ENCODE data around the gene ANKRD6.

Gene ANKRD6

DNA sequence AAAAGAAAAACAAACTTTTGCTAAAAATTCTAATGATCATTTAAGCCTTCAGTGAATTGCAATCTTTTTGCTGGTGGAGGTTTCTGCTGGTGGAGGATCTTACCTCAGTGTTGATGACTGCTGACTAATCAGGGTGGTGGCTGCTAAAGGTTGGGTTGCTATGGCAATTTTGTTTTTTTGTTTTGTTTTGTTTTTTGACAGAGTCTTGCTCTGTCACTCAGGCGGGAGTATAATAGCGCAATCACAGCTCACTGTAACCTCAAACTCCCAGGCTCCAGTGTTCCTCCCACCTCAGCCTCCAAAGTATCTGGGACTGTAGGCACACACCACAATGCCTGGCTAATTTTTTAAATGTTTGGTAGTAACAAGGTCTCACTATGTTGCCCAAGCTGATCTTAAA lies 94.7 kb downstream of the ANKRD6 start:
- H3K36me3 ChIP-seq (ENCODE audit: control insufficient read depth, insufficient read depth, low read length), result no peaks in the 10 kb centered on the region
- no peaks in the 10 kb centered on the region for H3K4me1 ChIP-seq (ENCODE audit: control insufficient read depth, insufficient read depth, low read length)
- no peaks in the 10 kb centered on the region for H3K27me3 ChIP-seq (ENCODE audit: control insufficient read depth, insufficient read depth, low read length)

DNA sequence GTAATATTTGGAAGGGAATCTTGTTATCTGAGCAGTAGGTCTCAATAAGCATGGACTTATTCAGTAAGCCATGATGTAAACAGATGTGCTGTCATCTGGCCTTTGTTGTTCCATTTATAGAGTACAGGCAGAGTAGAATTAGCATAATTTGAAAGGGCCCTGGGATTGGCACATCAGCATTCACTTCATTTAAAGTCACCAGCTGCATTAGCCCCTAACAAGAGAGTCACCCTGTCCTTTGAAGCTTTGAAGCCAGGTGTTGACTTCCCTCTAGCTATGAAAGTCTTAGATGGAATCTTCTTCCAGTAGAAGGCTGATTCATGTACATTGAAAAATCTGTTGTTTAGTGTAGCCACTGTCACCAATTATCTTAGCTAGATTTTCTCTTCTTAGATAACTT lies 95.9 kb downstream of the ANKRD6 start:
- Histone ChIP-seq H3K36me3 (ENCODE audit: control insufficient read depth, insufficient read depth, low read length) (no peaks in the 10 kb centered on the region), H3K4me3 (ENCODE audit: low read length) (no peak overlapping the region), H3K27me3 (ENCODE audit: control insufficient read depth, insufficient read depth, low read length) (no peaks in the 10 kb centered on the region), H3K4me1 (ENCODE audit: control insufficient read depth, insufficient read depth, low read length) (no peaks in the 10 kb centered on the region), H3K9ac (ENCODE audit: low read length) (no peak overlapping the region), H3K9me3 (ENCODE audit: control insufficient read depth, low read length) (no peaks in the 10 kb centered on the region)

More for the DNA sequence above, 94.7 kb downstream of the ANKRD6 start:
- no peak overlapping the region for H3K4me3 ChIP-seq (ENCODE audit: low read length)
- H3K9ac ChIP-seq (ENCODE audit: low read length), result no peak overlapping the region
- no peaks in the 10 kb centered on the region for H3K9me3 ChIP-seq (ENCODE audit: control insufficient read depth, low read length)

DNA sequence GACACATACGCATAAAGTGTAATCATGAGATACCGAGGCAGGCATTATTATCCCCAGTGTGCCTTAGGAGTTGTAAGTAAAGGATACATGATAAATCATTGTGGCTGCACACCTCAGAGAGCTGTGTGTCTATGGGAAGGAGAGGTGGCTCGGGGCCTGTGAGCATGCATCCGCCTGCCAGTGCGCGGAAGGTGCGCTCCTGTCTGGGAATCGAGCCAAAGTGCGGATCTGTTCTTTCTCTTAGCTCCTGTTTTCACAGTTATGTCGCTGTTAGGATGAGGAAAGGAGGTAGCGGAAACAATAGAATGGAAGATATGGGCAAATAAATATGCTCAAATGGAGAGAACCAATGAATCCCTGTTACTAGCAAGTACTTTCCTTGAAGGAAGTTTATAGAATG lies 98.0 kb downstream of the ANKRD6 start:
- H3K9ac ChIP-seq (ENCODE audit: low read length), result no peak overlapping the region
- no peaks in the 10 kb centered on the region for H3K4me1 ChIP-seq (ENCODE audit: control insufficient read depth, insufficient read depth, low read length)
- H3K4me3 ChIP-seq (ENCODE audit: low read length), result no peak overlapping the region
- H3K9me3 ChIP-seq (ENCODE audit: control insufficient read depth, low read length), result no peaks in the 10 kb centered on the region
- H3K36me3 ChIP-seq (ENCODE audit: control insufficient read depth, insufficient read depth, low read length), result no peaks in the 10 kb centered on the region
- H3K27me3 ChIP-seq (ENCODE audit: control insufficient read depth, insufficient read depth, low read length), result no peaks in the 10 kb centered on the region

DNA sequence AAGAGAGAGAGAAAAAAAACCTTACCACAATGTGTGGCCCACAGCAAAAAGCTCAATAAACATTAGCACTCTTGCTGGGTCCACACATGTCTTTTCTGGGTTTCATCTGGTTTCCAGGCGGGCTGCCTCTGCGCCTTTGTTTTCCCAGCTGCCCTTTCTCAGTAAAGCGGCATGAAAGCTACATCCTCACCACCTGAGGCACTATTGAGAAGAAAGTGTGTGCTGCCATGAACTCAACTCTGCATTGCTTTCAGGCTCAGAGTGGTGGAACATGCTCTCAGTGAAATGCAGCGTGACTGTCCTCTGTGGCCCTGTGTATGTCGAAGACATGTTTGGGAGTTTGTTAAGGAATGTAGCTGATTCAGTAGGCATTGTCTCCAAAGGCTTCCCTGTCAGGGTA lies 103.3 kb downstream of the ANKRD6 start:
- H3K4me1 ChIP-seq (ENCODE audit: control insufficient read depth, insufficient read depth, low read length), result no peaks in the 10 kb centered on the region
- no peaks in the 10 kb centered on the region for H3K9me3 ChIP-seq (ENCODE audit: control insufficient read depth, low read length)
- H3K9ac ChIP-seq (ENCODE audit: low read length), result no peak overlapping the region
- H3K36me3 ChIP-seq (ENCODE audit: control insufficient read depth, insufficient read depth, low read length), result no peaks in the 10 kb centered on the region
- no peak overlapping the region for H3K4me3 ChIP-seq (ENCODE audit: low read length)
- H3K27me3 ChIP-seq (ENCODE audit: control insufficient read depth, insufficient read depth, low read length), result no peaks in the 10 kb centered on the region

DNA sequence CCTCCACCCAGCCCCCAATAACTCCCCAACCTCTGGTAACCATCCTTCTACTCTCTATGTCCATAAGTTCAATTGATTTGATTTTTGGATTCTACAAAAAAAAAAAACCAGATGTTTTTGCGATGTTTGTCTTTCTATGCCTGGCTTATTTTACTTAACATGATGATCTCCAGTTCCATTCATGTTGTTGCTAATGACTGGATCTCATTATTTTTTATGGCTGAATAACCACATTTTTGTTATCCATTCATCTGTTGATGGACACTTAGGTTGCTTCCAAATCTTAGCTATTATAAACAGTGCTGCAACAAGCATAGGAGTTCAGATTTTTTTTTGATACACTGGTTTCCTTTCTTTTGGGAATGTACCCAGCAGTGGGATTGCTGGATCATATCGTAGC lies 106.8 kb downstream of the ANKRD6 start:
- Histone ChIP-seq H3K36me3 (ENCODE audit: control insufficient read depth, insufficient read depth, low read length) (no peaks in the 10 kb centered on the region), H3K4me1 (ENCODE audit: control insufficient read depth, insufficient read depth, low read length) (no peaks in the 10 kb centered on the region), H3K27me3 (ENCODE audit: control insufficient read depth, insufficient read depth, low read length) (no peaks in the 10 kb centered on the region), H3K9me3 (ENCODE audit: control insufficient read depth, low read length) (no peaks in the 10 kb centered on the region), H3K9ac (ENCODE audit: low read length) (no peak overlapping the region), H3K4me3 (ENCODE audit: low read length) (no peak overlapping the region)

DNA sequence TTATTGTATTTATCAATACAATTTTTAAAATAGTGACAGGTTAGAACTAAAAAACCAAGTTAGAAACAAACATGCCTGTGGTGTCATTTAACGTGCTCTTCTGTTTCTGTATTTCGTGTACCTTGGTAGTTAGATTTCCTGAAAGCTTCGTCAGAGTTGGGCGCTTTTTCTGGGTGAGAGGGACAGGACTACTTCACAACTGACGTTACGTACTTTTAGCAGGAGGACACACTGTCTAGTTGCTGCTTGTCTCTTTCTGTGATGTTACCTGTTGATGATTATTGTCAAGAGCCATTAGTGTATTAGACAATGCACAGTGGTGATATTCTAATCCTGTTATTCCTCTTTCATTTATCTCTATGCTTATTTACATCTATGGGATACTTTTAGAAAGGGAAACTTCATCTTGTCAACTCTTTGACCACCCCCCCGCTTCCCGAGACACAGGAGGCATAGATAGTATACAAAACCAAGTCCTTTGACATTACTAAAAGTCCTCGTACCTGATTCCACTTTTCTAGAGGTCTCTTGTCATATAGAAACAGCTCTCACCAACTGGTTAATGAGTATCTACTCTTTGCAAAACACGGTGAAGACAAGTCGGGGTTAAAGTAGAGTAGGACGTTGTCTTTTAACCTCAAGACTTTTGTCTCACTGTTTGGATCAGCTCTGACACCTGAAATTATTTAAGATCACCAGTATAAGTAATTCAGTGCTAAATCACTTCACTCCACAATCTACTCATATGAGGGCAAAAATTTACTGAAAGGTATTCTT lies 109.3 kb downstream of the ANKRD6 start:
- H3K4me3 ChIP-seq (ENCODE audit: low read length), result no peak overlapping the region

DNA sequence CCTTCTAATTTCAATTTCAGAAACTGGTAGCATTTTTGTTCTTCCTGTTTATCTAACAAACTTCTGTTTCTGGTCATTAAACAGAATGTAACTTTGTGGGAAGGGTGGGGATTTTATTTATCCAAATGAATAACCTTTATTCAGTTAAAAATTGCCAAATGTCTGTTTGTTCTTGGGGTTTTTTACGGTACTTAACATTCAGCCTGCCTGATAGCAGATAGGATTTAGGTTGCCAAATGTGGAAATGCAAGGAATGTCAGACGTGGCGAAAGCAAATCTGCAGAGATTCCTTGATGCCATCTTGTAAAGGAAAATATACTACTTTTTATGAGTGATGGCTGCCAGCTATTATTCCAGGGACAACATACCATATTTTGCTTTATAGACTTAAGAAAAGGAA lies 109.9 kb downstream of the ANKRD6 start:
- Histone ChIP-seq H3K36me3 (ENCODE audit: control insufficient read depth, insufficient read depth, low read length) (no peaks in the 10 kb centered on the region), H3K27me3 (ENCODE audit: control insufficient read depth, insufficient read depth, low read length) (no peaks in the 10 kb centered on the region), H3K4me3 (ENCODE audit: low read length) (no peak overlapping the region), H3K9me3 (ENCODE audit: control insufficient read depth, low read length) (no peaks in the 10 kb centered on the region), H3K9ac (ENCODE audit: low read length) (no peak overlapping the region), H3K4me1 (ENCODE audit: control insufficient read depth, insufficient read depth, low read length) (no peaks in the 10 kb centered on the region)

More for the DNA sequence above, 109.3 kb downstream of the ANKRD6 start:
- no peaks in the 10 kb centered on the region for H3K36me3 ChIP-seq (ENCODE audit: control insufficient read depth, insufficient read depth, low read length)
- H3K27me3 ChIP-seq (ENCODE audit: control insufficient read depth, insufficient read depth, low read length), result no peaks in the 10 kb centered on the region
- no peaks in the 10 kb centered on the region for H3K9me3 ChIP-seq (ENCODE audit: control insufficient read depth, low read length)
- H3K4me1 ChIP-seq (ENCODE audit: control insufficient read depth, insufficient read depth, low read length), result no peaks in the 10 kb centered on the region
- H3K9ac ChIP-seq (ENCODE audit: low read length), result no peak overlapping the region

DNA sequence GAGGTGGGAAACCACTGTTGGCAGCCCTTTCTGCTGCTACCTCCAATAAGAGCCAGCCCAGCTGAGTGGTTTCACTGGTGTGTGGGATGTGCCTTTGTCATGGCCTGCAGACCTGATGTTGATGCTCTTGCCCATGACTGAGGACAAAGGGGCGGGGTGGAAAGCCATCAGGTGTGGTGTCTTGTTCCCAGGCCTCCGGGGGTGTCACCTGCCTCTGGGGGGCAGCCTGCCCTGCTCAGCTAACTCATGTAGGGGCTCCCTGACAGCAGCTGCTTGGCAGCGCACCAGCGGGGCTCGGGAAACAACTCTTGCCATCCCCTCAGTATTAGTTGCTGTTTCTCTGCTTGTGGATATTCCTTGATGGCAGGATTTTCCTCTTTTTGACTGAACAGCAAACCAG lies 114.3 kb downstream of the ANKRD6 start:
- H3K9me3 ChIP-seq (ENCODE audit: control insufficient read depth, low read length), result no peaks in the 10 kb centered on the region
- H3K9ac ChIP-seq (ENCODE audit: low read length), result no peak overlapping the region
- no peak overlapping the region for H3K4me3 ChIP-seq (ENCODE audit: low read length)
- H3K4me1 ChIP-seq (ENCODE audit: control insufficient read depth, insufficient read depth, low read length), result no peaks in the 10 kb centered on the region
- H3K27me3 ChIP-seq (ENCODE audit: control insufficient read depth, insufficient read depth, low read length), result no peaks in the 10 kb centered on the region
- no peaks in the 10 kb centered on the region for H3K36me3 ChIP-seq (ENCODE audit: control insufficient read depth, insufficient read depth, low read length)

DNA sequence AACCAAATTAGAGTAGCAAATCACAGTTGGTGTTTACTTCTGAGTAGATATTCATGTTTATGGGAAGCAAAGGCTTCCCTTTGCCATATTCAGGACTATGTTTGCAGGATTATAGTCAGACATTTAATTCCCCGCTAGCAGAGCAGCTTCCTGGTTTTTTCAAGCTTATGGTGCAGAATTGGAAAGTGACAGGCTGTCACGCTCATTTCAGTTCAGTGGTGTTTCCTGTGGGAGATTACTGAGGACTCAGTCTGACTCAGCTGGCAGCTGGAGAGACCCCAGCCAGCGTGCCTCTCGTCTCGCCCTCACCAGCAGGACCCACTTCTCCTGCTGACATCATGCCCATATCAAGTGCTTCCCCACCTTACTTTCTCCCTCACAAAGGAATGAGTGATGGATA lies 120.5 kb downstream of the ANKRD6 start:
- Histone ChIP-seq H3K27me3 (ENCODE audit: control insufficient read depth, insufficient read depth, low read length) (no peaks in the 10 kb centered on the region), H3K36me3 (ENCODE audit: control insufficient read depth, insufficient read depth, low read length) (no peaks in the 10 kb centered on the region), H3K9me3 (ENCODE audit: control insufficient read depth, low read length) (no peaks in the 10 kb centered on the region), H3K4me3 (ENCODE audit: low read length) (no peak overlapping the region), H3K4me1 (ENCODE audit: control insufficient read depth, insufficient read depth, low read length) (no peaks in the 10 kb centered on the region), H3K9ac (ENCODE audit: low read length) (no peak overlapping the region)

DNA sequence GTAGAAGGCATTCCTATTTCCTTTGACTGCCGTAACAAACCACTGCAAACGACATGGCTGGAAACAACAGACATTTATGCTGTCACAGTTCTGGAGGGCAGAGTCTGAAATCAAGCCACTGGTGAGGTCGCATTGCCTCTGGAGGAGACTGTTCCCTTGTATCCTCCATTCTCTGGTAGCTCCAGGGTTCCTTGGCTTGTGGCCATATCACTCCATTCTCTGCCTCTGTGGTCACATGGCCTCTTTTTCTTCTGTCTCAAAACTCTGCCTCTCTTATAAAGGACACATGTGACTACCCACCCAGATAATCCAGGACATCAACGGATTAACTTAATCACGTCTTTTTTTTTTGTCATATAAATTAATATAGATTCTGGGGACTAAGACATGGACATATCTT lies 121.2 kb downstream of the ANKRD6 start:
- Histone ChIP-seq H3K9ac (ENCODE audit: low read length) (no peak overlapping the region), H3K4me1 (ENCODE audit: control insufficient read depth, insufficient read depth, low read length) (no peaks in the 10 kb centered on the region), H3K36me3 (ENCODE audit: control insufficient read depth, insufficient read depth, low read length) (no peaks in the 10 kb centered on the region), H3K4me3 (ENCODE audit: low read length) (no peak overlapping the region), H3K27me3 (ENCODE audit: control insufficient read depth, insufficient read depth, low read length) (no peaks in the 10 kb centered on the region), H3K9me3 (ENCODE audit: control insufficient read depth, low read length) (no peaks in the 10 kb centered on the region)

DNA sequence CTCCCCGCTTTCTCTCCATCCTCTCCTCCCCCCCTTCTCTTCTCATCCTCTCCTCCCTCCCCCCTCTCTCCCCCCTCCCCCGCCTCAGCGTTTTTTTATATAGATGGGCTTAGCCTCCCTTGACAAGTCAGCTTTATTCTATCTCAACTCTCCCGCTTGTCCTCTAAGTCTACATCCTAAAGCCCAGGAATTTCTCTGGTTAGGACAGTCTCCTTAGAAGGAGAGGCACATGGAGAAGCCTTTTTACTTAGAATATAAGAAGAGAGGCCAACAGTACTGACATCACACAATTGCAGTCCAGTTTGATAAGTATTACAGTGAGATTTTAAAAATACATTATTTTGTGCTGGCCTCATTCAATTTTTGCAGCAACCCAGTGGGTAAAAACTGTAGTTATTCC lies 122.1 kb downstream of the ANKRD6 start:
- no peak overlapping the region for H3K4me3 ChIP-seq (ENCODE audit: low read length)
- no peaks in the 10 kb centered on the region for H3K27me3 ChIP-seq (ENCODE audit: control insufficient read depth, insufficient read depth, low read length)
- H3K9ac ChIP-seq (ENCODE audit: low read length), result no peak overlapping the region
- H3K9me3 ChIP-seq (ENCODE audit: control insufficient read depth, low read length), result no peaks in the 10 kb centered on the region
- no peaks in the 10 kb centered on the region for H3K36me3 ChIP-seq (ENCODE audit: control insufficient read depth, insufficient read depth, low read length)
- H3K4me1 ChIP-seq (ENCODE audit: control insufficient read depth, insufficient read depth, low read length), result no peaks in the 10 kb centered on the region

DNA sequence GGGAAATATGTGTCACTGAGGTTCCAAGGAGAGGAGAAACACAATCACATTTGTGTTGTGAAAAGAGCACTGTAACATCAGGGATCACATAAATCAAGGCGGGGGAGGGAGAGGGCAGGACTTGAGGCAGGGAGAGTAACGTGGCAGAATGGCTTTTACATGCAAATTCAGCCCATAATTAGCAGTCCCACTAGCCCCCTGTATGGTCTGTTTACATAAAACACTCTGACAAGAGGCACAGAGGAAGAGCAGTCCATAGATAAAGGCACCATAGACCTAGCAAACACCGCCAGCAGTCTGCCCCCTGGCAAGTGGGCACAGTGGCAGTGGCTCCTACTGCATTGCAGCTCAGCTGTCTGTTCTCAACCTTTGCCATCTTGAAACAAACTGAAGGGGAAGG lies 122.9 kb downstream of the ANKRD6 start:
- Histone ChIP-seq H3K27me3 (ENCODE audit: control insufficient read depth, insufficient read depth, low read length) (no peaks in the 10 kb centered on the region), H3K4me1 (ENCODE audit: control insufficient read depth, insufficient read depth, low read length) (no peaks in the 10 kb centered on the region), H3K9ac (ENCODE audit: low read length) (no peak overlapping the region), H3K36me3 (ENCODE audit: control insufficient read depth, insufficient read depth, low read length) (no peaks in the 10 kb centered on the region), H3K9me3 (ENCODE audit: control insufficient read depth, low read length) (no peaks in the 10 kb centered on the region), H3K4me3 (ENCODE audit: low read length) (no peak overlapping the region)

DNA sequence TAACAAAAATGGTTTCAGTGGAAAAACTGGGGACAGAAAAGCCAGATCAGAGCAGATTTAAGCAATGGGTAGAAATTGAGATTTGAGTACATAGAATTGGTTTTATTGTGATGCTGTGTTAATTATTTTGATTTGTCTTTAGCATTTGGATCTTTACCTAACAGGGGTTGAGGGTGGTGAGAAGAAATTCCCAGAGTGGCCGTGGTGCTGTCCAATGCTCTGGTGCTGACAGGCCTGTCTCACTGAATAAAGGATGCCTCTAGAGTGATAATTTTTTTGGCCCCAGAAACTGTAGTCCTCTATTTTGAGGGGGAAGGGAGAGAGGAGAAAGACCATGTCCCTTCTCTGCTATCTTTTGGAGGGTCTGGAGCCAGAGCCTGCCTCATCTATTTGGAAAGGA lies 126.5 kb downstream of the ANKRD6 start:
- Histone ChIP-seq H3K9ac (ENCODE audit: low read length) (no peak overlapping the region), H3K27me3 (ENCODE audit: control insufficient read depth, insufficient read depth, low read length) (no peaks in the 10 kb centered on the region), H3K36me3 (ENCODE audit: control insufficient read depth, insufficient read depth, low read length) (no peaks in the 10 kb centered on the region), H3K9me3 (ENCODE audit: control insufficient read depth, low read length) (no peaks in the 10 kb centered on the region), H3K4me1 (ENCODE audit: control insufficient read depth, insufficient read depth, low read length) (no peaks in the 10 kb centered on the region), H3K4me3 (ENCODE audit: low read length) (no peak overlapping the region)
